Activated CD4-positive, alpha-beta T cell treated with anti-CD3 and anti-CD28 coated beads, Interleukin-2, Interleukin-4, amounts not matched to agents 100 ng/mL and 50 ng/mL, durations not matched to agents 16 hours and 8 hours (primary cell): ENCODE results near the gene TGM4.
"Not testable (repeated sequence)": the region's sequence is repeated elsewhere in the genome, so short reads cannot be mapped to it uniquely, and the experiment has no call there.

Experiments used
- DNase-seq: peaks from one replicate; pipeline ENCODE4 v3.0.0-alpha.2; 2020; ENCODE audit warnings: low spot score

Gene TGM4

GRCh38 chr3:44915702-44916438, 41.5 kb downstream of the TGM4 start:
- DNase-seq = no peak

GRCh38 chr3:44918087-44918486, 43.7 kb downstream of the TGM4 start:
- no peak for DNase-seq

- no peak for DNase-seq
Measured at GRCh38 chr3:44918581-44918980, 44.2 kb downstream of the TGM4 start.

GRCh38 chr3:44920081-44920480, 45.7 kb downstream of the TGM4 start:
- no peak for DNase-seq

GRCh38 chr3:44923632-44924456, 49.4 kb downstream of the TGM4 start:
- no peak for DNase-seq

GRCh38 chr3:44924457-44925084, 50.2 kb downstream of the TGM4 start:
- DNase-seq = no peak

GRCh38 chr3:44926172-44926571, 51.8 kb downstream of the TGM4 start:
- no peak for DNase-seq

- DNase-seq = no peak
Measured at GRCh38 chr3:44926921-44927320, 52.5 kb downstream of the TGM4 start.

- no peak for DNase-seq
Measured at GRCh38 chr3:44927371-44927770, 53.0 kb downstream of the TGM4 start.

GRCh38 chr3:44929782-44930181, 55.4 kb downstream of the TGM4 start:
- no peak for DNase-seq

- DNase-seq = no peak
Measured at GRCh38 chr3:44930911-44931310, 56.5 kb downstream of the TGM4 start.

GRCh38 chr3:44931791-44932190, 57.4 kb downstream of the TGM4 start:
- no peak for DNase-seq

GRCh38 chr3:44932271-44932670, 57.9 kb downstream of the TGM4 start:
- DNase-seq = no peak

- no peak for DNase-seq
Measured at GRCh38 chr3:44932986-44933944, 58.9 kb downstream of the TGM4 start.

- DNase-seq = no peak
Measured at GRCh38 chr3:44939581-44940036, 65.2 kb downstream of the TGM4 start.

GRCh38 chr3:44942202-44942921, 68.0 kb downstream of the TGM4 start:
- DNase-seq = no peak

- no peak for DNase-seq
Measured at GRCh38 chr3:44948239-44948638, 73.8 kb downstream of the TGM4 start.

- DNase-seq = not testable (repeated sequence)
Measured at GRCh38 chr3:44949770-44950169, 75.4 kb downstream of the TGM4 start.

- DNase-seq = no peak
Measured at GRCh38 chr3:44950275-44950734, 75.9 kb downstream of the TGM4 start.

GRCh38 chr3:44952689-44953088, 78.3 kb downstream of the TGM4 start:
- no peak for DNase-seq

- no peak for DNase-seq
Measured at GRCh38 chr3:44954304-44954703, 79.9 kb downstream of the TGM4 start.
